NCI-H345 (cell line): ENCODE data around the gene HIVEP1.
"Not testable (repeated sequence)": the region's sequence is repeated elsewhere in the genome, so short reads cannot be mapped to it uniquely, and the experiment has no call there.

Source experiments
- DNase-seq: peaks from one replicate; lab custom pipeline; 2025; lab: John Stamatoyannopoulos, UW

Gene HIVEP1

DNA sequence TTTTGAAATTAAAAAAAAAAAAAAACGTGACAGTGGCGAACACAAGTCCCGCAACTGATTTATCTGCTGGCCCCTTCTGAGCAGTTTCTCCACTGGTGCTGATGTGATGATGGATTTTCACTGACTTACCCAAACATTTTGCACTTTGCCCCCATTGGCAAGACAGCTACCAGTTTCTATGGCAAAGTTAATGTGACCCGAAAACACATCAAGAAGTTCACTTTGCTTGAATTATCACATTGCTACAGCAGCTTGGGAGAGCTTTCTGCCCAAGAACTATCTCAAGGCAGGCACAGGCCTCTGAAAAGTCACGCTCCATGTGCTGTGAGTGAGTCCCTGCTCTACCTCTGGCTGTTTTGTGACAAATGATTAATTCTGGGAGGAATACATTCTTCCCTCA is 150.1 kb downstream of the HIVEP1 start:
- DNase-seq = no peak

DNA sequence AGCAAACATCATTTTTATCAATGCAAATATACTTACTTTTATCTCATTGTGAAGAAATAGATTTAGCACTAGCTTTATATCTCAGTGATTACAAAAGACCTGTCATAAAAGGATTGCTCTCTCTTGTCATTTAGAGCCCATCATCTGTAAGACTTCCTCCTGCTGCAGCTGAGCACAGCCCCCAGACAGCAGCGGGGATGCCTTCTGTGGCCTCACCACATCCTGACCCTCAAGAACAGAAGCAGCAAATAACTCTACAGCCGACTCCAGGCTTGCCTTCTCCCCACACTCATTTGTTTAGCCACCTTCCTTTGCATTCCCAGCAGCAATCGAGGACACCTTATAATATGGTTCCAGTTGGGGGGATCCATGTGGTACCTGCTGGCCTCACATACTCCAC is 151.0 kb downstream of the HIVEP1 start:
- no peak for DNase-seq

DNA sequence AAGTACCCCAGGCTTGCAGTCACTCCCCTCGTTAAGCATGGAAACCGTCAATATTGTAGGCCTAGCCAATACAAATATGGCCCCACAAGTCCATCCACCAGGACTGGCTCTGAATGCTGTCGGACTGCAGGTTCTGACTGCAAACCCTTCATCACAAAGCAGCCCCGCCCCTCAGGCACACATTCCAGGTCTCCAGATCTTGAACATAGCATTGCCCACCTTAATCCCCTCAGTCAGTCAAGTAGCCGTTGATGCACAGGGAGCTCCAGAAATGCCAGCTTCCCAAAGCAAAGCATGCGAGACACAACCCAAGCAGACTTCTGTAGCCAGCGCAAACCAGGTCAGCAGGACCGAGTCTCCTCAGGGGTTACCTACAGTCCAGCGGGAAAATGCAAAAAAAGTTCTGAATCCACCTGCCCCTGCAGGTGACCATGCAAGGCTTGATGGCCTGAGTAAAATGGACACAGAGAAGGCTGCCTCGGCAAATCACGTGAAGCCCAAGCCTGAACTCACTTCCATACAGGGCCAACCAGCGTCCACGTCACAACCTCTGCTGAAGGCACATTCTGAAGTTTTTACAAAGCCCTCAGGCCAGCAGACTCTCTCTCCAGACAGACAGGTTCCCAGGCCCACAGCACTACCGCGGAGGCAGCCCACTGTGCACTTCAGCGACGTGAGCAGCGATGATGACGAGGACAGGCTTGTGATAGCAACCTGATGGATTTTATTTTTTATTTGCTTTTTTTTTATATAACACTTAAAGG is 151.8 kb downstream of the HIVEP1 start:
- no peak for DNase-seq

DNA sequence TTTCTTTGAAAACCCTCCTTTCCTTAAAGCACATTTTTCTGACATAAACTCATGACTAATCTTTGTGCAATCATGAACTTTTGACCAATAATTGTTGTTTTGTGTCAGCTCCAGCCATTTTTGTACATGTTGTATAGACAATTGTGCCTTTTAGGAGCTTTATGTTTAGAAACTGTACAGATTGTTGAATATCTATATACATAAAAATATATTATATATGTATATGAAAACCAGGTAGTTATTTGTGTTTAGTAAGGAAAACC is 152.3 kb downstream of the HIVEP1 start:
- DNase-seq = no peak

DNA sequence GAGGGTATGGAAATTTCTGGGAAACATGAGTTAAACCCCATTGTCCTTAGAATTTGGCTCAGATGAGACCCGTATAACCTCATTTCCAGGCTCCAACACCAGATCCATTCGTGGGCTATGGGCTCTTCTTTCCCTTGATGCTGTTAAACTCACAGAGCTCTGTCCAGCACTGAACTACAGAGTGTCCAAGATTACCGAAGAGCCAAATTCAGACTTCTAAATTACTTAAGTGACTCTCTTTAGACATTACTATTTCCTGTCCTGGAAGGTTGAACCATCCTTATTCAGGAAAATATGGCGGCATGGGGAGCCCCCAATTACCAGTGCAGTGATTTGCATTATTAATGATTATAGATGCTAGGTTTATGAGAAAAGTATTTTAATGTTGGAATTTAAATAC is 153.2 kb downstream of the HIVEP1 start:
- DNase-seq = no peak

DNA sequence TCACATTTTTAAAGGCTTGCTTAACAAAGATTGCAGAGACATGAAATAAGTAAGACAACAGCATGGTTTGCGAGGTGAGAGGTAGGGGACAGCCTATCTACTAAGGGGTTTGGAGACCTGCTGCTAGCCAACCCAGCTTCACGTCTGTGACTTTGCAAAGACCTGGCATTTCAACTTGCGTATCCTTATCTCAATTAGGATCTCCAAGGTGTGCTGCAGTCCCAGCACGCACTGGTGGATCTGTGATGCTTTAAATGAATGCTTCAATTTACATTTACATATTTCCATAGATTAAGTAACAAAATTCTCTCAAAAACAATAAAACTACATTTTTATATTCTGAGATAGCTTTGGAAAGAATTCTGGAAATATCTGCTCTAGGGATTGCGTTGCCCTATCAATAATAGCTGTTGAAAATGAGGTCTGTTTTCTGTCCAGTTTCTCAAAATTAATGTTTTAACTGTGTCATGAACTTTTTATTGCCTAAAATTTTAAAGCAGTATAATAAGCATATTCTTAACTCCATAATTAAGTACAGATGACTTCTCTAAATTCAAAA is 153.7 kb downstream of the HIVEP1 start:
- no peak for DNase-seq

DNA sequence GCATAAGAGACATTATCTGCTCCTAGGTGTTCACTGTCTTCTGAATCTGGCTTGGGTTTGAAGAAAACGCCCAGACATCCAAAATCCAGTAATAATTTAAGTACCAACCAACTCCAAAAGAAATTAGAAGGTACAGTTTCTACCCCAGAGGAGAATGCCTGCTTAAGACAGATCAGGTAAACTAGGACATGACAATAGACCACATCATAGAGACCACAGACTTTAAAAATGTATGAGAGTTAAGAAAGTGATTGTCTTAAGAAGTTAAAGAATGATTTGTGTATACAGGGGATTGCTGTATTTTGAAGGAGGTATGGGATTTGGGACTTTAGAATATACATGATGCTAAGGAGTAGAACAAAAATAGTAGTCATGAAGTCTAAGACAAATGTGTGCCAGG is 157.3 kb downstream of the HIVEP1 start:
- DNase-seq = no peak

DNA sequence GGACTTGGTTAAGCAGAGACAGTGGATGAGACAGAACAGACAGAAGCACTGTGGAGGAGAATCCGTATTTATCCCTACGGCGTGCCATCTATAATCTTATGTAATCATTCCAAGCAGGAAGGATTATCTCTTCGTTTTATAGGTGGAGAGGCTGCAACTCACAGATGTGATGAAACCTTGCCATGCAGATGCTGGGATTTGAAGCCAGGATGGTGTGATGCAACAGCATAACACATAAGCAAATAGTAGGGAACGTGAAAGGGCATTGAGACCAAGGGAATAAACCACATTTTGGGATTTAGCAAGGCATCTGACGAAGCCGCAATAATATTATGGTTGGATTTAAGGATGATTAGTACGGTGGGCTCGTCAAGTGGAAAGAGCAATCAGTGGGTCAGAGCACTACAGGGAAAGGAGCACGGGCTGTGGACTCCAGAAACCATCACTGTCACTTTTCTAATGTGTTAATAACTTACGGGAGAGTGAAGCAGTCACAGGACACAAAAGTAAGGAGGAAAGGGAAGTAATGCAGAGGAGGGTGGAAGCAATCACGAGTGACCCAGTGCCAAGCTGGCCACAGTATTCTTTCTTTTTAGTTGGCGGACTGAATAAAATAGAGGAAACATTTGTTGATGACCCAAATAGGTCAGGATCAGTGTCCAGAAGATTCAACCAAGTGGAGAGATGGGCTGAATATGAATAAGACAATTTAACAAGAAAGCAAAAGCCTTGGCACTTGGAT is 158.4 kb downstream of the HIVEP1 start:
- no peak for DNase-seq

DNA sequence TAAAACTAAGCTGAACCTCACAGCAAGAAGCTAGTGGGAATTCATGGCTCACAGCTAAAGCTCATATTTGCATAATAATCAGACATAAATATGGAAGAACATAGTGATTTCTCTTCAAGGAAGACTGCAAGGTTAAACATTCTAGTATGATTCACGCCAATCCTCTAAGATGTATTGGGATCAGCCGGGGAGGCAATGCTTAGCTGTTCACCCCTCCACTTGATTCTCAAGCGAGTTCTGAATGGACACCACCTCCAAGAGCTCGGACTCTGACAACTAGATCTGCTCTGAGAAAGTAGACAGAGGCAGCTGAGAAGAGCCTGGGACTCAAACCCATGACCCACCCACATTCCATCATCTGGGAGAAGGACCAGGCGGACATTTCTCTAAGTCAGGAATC is 159.6 kb downstream of the HIVEP1 start:
- DNase-seq = no peak

DNA sequence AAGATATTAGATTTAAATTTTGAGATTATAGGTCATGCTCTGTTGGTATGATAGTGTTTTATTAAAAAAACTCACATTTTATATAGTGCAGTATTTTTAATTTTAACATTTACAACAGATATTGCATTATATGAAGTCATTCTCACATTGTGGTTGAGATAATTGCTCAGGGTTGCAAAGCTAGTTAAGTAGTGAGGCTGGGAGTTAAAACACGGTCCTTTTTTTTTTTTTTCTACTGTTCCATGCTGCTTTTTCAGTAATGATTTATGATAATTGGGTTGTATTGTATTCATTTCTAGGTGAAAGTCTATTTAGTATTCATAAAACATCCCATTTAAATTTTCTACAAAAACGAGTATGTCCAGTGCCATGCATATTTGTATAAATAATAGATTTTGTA is 160.5 kb downstream of the HIVEP1 start:
- no peak for DNase-seq

DNA sequence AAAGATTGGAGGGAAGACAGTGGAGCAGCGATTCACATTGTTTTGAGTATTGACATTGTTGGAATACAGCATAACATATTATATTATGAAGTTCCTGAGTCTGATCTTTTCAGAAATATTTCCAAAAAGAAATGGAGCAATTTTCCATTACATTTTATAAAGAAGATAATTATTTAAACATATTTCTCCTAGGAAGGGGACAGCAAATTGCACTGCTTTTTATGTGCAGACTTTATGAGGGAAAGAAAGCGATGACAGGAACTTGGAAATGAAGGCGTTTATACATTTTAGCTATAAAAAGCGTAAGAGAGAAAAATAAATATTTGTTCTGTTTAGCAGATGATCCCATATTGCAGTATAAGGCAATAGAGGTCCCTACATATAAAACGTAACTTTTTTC is 161.1 kb downstream of the HIVEP1 start:
- no peak for DNase-seq

DNA sequence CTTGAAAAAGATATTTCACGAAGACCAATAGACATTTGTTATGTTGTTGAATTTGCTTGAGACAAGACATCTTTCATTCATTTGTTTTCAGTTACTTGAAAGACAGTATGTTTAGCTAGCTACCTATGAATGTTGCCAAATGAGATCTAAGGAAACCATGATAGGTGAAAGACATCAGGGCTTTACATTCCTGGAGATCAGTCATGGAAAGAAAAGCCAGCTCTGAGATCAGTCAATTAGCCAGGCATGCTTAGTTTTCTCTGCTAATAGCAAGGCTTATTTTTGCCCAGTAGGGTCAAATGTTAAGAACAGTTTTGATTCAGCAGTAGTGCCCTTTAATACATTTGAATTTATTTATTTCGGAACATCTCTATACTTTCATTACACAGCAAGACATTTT is 161.5 kb downstream of the HIVEP1 start:
- no peak for DNase-seq

DNA sequence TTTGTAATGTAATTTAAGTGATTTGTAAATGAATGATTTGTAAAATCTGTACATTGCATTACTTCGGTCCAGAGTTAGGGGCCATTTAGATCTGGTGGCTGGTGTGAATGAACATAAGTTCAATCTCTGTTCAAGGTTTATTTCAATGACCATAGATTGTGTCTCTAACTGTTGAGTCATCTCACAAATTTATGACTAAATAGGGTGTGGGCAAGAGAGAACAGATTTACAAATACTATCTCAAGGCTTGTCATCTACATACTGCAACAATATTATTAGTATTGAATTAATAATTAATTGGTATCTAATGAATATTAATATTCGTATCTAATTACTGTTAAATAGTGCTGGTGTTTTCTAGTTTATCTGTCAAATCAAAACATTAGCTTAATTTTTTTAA is 162.8 kb downstream of the HIVEP1 start:
- no peak for DNase-seq

DNA sequence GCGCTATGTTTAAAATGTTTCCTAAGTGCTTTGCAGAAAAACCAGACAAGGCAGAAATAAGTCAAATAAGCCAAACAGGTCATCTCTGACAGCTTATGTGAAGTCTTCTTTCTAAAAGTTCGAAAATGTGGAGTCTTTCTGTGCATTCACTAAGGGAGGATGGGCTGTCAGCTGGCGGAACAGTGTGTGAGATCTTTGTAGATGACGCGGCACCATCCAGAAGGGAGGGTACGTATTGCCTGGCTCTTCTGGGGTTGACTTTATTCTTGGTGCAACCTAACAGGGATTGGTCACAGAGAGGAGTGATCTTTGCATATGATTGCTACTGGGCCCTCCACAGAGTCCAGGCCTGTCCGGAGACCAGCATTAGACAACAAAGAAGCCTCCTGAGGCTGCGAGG is 163.5 kb downstream of the HIVEP1 start:
- DNase-seq = no peak

DNA sequence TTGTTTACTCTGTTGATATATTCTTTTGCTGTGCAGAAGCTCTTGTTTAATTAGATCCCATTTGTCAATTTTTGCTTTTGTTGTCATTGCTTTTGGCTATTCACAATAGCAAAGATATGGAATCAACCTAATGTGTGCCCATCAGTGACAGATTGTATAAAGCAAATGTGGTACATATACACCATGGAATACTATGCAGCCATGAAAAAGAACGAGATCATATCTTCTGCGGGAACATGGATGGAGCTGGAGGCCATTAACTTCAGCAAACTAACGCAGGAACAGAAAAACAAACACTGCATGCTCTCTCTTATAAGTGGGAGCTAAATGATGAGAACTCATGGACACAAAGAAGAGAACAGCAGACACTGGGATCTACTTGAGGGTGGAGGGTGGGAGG is 164.7 kb downstream of the HIVEP1 start:
- DNase-seq = not testable (repeated sequence)

DNA sequence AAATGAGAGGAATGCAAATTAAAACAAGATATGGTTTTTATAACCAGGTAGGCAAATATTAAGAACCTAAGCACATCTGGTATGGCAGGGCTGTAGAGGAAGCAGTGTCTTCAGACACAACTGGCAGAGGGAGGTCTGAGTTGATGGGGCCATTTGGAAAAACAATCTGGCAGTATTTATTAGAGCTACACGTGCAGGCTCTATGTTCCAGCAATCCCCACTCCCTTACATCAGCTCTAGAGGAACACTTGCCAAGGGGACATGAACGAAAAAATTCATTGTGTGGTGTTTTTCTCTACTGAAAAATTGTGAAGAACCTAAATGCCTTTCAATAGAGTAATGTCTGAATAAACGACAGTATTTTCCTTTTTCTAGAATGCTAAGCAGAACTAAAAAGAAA is 166.4 kb downstream of the HIVEP1 start:
- no peak for DNase-seq

DNA sequence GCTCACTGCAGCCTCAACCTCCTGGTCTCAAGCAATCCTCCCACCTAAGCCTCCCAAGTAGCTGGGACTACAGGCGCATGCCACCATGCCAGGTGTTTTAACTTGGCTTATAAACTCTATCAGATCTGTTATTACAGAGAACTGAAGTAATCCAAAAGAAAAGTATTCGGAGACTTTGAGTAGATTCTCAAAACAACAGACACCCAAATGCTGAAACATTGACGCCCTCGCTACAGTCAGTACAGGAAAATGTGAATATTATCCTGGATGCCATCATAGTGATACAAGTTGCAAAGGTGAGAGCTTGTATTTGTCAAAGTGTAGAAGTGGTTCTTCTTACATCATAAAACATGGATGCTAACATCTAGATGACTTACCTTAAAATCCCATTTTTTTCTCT is 169.4 kb downstream of the HIVEP1 start:
- DNase-seq = no peak

DNA sequence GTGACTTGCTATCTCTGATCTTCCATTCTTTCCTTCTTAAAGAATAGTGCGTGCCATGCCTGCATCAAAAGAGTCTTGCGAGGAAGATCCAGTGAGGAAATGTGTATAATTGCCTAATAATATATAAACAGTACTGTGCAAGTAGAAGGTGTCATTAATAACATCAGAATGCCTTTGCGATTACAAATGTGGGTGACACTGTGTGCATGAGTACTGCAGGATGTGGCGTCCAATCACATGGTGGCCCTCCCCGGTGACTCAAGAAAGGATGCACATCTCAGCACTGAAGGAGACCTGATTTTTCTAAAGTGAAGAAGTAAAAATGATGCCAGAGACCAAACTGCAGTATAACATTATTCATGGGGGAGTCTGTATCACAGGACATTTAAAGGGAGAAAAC is 170.6 kb downstream of the HIVEP1 start:
- no peak for DNase-seq

DNA sequence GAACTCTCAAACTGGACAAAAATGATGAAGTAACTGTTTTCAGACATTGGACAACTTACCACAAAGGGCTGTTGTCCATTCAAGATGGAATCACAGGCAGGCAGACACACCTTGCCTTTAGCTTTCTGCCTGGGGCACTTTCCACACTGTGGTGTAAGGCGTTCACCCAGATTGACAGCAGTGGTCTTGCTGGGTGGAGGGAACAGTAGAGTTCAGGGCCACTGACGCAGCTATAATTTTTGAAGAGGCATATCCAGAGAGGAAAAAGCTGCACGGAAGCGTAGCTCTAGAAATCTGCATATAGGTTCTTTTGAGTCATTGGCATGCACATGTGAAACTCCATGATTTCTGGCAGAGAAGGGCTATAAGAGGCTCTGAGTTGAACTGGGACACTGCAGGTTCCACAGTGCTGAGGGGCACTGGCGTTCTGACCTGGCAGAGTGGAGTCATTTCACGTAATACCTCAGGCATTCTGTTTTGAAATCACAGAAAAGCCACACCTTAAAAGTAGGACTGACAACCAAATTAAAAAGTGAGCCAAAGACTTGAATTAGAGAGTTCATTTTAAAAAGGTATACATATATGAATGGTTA is 173.1 kb downstream of the HIVEP1 start:
- no peak for DNase-seq

DNA sequence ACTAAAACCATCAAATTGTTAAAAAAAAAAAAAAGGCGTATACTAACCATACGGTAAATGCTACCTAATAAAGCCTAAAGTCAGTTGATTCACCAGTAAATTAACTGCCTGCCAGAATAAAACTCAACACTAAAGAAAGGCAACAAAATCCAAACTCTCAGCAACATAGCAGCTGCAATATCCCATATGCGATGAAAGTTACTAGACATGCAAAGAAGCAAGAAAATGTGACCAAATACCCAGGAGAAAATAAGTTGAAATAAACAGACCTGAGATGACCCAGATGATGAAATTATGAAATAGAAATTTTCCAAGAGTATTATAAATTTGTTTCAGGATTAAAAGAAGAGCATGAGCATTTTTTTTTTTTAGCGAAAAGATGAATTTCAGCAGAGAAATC is 174.4 kb downstream of the HIVEP1 start:
- no peak for DNase-seq

DNA sequence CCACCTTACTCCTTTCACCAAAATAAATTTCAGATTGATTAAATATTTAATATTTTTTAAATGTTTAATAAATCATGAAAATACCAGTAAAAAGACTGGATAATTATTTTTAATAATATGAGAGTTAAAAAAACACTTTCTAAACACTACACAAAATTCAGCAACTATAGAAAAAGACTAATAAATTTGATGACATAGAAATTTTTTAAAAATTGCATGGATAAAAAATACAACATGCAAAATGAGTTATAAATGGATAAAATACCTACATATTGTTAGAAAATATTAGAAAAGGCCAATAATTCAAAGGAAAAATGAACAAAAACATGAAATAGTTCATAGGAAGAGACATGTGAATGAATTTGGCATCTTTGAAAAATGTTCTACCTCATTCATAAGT is 177.0 kb downstream of the HIVEP1 start:
- no peak for DNase-seq

DNA sequence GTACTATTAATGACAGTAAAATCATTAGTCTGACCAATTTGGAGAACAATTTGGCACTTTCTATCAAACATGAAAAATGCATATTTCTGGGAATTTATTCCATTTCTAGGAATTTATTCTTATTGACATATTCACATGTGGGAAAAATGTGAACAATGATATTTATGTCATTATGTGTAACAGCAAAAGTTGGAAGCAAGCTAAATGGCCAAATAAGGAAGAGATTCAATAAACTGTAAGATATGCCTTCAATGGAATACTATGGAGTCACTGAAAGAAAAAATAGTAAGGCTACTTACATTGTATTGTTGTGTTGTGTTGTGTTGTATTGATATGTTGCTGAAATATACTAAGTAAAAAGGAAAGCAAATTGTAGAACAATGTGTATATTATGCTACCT is 177.5 kb downstream of the HIVEP1 start:
- DNase-seq = no peak

DNA sequence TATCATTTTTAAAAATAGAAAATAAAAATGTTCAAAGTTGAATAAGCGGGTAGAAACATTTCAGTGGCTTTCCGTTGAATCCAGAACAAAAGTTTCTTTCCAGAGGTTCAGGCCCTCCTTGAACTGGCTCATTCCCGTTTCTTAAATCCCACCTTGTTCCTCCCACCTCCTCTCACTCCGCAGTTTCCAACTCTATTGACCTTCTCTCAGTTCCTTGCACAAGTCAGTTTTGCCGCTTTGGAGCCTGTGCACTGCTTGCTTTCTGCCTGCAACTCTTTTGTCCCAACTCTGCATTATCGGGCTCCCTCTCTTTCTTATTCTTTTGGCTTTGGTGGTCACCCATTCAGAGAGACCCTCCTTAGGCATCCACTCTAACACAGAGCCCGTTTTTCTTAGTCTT is 178.1 kb downstream of the HIVEP1 start:
- no peak for DNase-seq
